ENCODE measurements around the gene CD40LG.

GRCh38 chrX:136600059-136600458 is 47.9 kb upstream of the CD40LG start:
- TF ChIP-seq, protein P1, sequence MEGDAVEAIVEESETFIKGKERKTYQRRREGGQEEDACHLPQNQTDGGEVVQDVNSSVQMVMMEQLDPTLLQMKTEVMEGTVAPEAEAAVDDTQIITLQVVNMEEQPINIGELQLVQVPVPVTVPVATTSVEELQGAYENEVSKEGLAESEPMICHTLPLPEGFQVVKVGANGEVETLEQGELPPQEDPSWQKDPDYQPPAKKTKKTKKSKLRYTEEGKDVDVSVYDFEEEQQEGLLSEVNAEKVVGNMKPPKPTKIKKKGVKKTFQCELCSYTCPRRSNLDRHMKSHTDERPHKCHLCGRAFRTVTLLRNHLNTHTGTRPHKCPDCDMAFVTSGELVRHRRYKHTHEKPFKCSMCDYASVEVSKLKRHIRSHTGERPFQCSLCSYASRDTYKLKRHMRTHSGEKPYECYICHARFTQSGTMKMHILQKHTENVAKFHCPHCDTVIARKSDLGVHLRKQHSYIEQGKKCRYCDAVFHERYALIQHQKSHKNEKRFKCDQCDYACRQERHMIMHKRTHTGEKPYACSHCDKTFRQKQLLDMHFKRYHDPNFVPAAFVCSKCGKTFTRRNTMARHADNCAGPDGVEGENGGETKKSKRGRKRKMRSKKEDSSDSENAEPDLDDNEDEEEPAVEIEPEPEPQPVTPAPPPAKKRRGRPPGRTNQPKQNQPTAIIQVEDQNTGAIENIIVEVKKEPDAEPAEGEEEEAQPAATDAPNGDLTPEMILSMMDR (conservative IDR thresholded peaks at IDR 0.05), result no peak
- no peak for TF ChIP-seq ZFX (IDR thresholded peaks at IDR 0.05)

All from C4-2B (cell line).